HG02840 (cell line): Measurements from ENCODE around the gene TUT4.
"Not testable (repeated sequence)": the region's sequence is repeated elsewhere in the genome, so short reads cannot be mapped to it uniquely, and the experiment has no call there.

Source experiments
- ATAC-seq: cut with Tn5 transposase; IDR thresholded peaks from one replicate; pipeline ENCODE4 v1.9.1; 2021; ENCODE audit warnings: mild to moderate bottlenecking, moderate library complexity, moderate number of reproducible peaks; ENCODE audit not compliant: unreplicated experiment, low FRiP score

The TUT4 gene

GRCh38 chr1:52552505-52553361 is at the start of gene TUT4:
Gene TUT4, minus strand, starts transcription at chr1:52553092. Its CDS starts 26,812 bp downstream, at chr1:52526280.
- ATAC-seq: no peak

- no peak for ATAC-seq
Observed at GRCh38 chr1:52601991-52602855, 49.3 kb upstream of the TUT4 start, which contains the start of gene GPX7. Gene GPX7, plus strand, starts transcription at chr1:52602371. Its CDS starts 39 bp downstream, at chr1:52602410.

GRCh38 chr1:52601519-52601918 is 48.6 kb upstream of the TUT4 start:
- no peak for ATAC-seq

- no peak for ATAC-seq
Observed at GRCh38 chr1:52600533-52601179, 47.8 kb upstream of the TUT4 start.

GRCh38 chr1:52599236-52599635 is 46.3 kb upstream of the TUT4 start:
- no peak for ATAC-seq

- ATAC-seq: no peak
Observed at GRCh38 chr1:52598729-52599128, 45.8 kb upstream of the TUT4 start.

GRCh38 chr1:52597912-52598311 is 45.0 kb upstream of the TUT4 start:
- no peak for ATAC-seq

- ATAC-seq: no peak
Observed at GRCh38 chr1:52595061-52595460, 42.2 kb upstream of the TUT4 start.

GRCh38 chr1:52593495-52593894 is 40.6 kb upstream of the TUT4 start:
- no peak for ATAC-seq

- no peak for ATAC-seq
Observed at GRCh38 chr1:52592637-52593323, 39.9 kb upstream of the TUT4 start.

- ATAC-seq: no peak
Observed at GRCh38 chr1:52590266-52590665, 37.4 kb upstream of the TUT4 start.

GRCh38 chr1:52588535-52588934 is 35.6 kb upstream of the TUT4 start:
- ATAC-seq: no peak

- ATAC-seq: no peak
Observed at GRCh38 chr1:52588027-52588426, 35.1 kb upstream of the TUT4 start.

GRCh38 chr1:52585474-52585873 is 32.6 kb upstream of the TUT4 start:
- ATAC-seq: no peak

GRCh38 chr1:52582116-52582696 is 29.3 kb upstream of the TUT4 start:
- ATAC-seq: no peak

- no peak for ATAC-seq
Observed at GRCh38 chr1:52580283-52580682, 27.4 kb upstream of the TUT4 start.

GRCh38 chr1:52579415-52579814 is 26.5 kb upstream of the TUT4 start:
- no peak for ATAC-seq

GRCh38 chr1:52578066-52578465 is 25.2 kb upstream of the TUT4 start:
- ATAC-seq: not testable (repeated sequence)

- ATAC-seq: no peak
Observed at GRCh38 chr1:52576074-52576473, 23.2 kb upstream of the TUT4 start.

- no peak for ATAC-seq
Observed at GRCh38 chr1:52574594-52574993, 21.7 kb upstream of the TUT4 start.
